ENCODE data around the gene IL21R. TPM values are rescaled to one million over a fixed set of nuclear protein-coding genes. Genes with fewer than 3 reads are reported as not detected.

Gene IL21R
- total RNA-seq, 4 donors from 2014 or later: 0.23 to 0.40 (median 0.25) TPM; not detected in 1

- H3K27ac ChIP-seq: no peak overlapping the region
- H3K36me3 ChIP-seq: peaks cover 0 to 93% of the 10 kb centered on the region in 2 donors
- ATAC-seq: no peak
Measured at GRCh38 chr16:27463741-27464591, 62.0 kb downstream of the IL21R start.

GRCh38 chr16:27464626-27465482 lies 62.9 kb downstream of the IL21R start:
- H3K27me3 ChIP-seq: no peaks in the 10 kb centered on the region
- H3K36me3 ChIP-seq: peaks cover 0 to 100% of the 10 kb centered on the region in 2 donors
- H3K4me3 ChIP-seq: no peak overlapping the region
- no peaks in the 10 kb centered on the region for H3K9me3 ChIP-seq
- H3K4me1 ChIP-seq: peaks cover 0 to 26% (median 10%) of the 10 kb centered on the region in 3 donors
- no peak overlapping the region for H3K27ac ChIP-seq
- 87 to 100% methylated on average over 5 of the region's 33 CpGs for WGBS, 2 donors (ENCODE audit: low coverage in 1 of 2)
- no peak for ATAC-seq
- no peak for TF ChIP-seq EP300 (IDR thresholded peaks at IDR 0.05)
- TF ChIP-seq POLR2A (IDR thresholded peaks at IDR 0.05): no peak
- TF ChIP-seq POLR2AphosphoS5 (IDR thresholded peaks at IDR 0.05): no peak
- no peak for TF ChIP-seq CTCF (IDR thresholded peaks at IDR 0.05)

More at GRCh38 chr16:27463741-27464591, 62.0 kb downstream of the IL21R start:
- no peaks in the 10 kb centered on the region for H3K9me3 ChIP-seq
- peaks cover 0 to 27% (median 10%) of the 10 kb centered on the region in 3 donors for H3K4me1 ChIP-seq
- no peak overlapping the region for H3K4me3 ChIP-seq
- WGBS, 2 donors (ENCODE audit: low coverage in 1 of 2): 87% methylated on average over 3 of the region's 32 CpGs; no CpG with 5 or more reads in 1 of the 2 donors
- TF ChIP-seq CTCF (IDR thresholded peaks at IDR 0.05): no peak
- TF ChIP-seq POLR2AphosphoS5 (IDR thresholded peaks at IDR 0.05): no peak
- no peak for TF ChIP-seq POLR2A (IDR thresholded peaks at IDR 0.05)
- no peak for TF ChIP-seq EP300 (IDR thresholded peaks at IDR 0.05)
- H3K27me3 ChIP-seq: no peaks in the 10 kb centered on the region

GRCh38 chr16:27465483-27465879 lies 63.5 kb downstream of the IL21R start:
- Histone ChIP-seq H3K27ac (no peak overlapping the region), H3K36me3 (peaks cover 0 to 100% of the 10 kb centered on the region in 2 donors), H3K27me3 (no peaks in the 10 kb centered on the region), H3K4me1 (peaks cover 0 to 21% (median 10%) of the 10 kb centered on the region in 3 donors), H3K9me3 (no peaks in the 10 kb centered on the region), H3K4me3 (no peak overlapping the region)
- no peak for ATAC-seq
- WGBS, 2 donors (ENCODE audit: low coverage in 1 of 2): no CpG with 5 or more reads among the region's 8 CpGs
- TF ChIP-seq CTCF (IDR thresholded peaks at IDR 0.05) (no peak), POLR2AphosphoS5 (IDR thresholded peaks at IDR 0.05) (no peak), EP300 (IDR thresholded peaks at IDR 0.05) (no peak), POLR2A (IDR thresholded peaks at IDR 0.05) (no peak)

- ATAC-seq: no peak
- TF ChIP-seq CTCF (IDR thresholded peaks at IDR 0.05): no peak
- TF ChIP-seq POLR2AphosphoS5 (IDR thresholded peaks at IDR 0.05): no peak
- TF ChIP-seq POLR2A (IDR thresholded peaks at IDR 0.05): no peak
- TF ChIP-seq EP300 (IDR thresholded peaks at IDR 0.05): no peak
- Histone ChIP-seq H3K4me1 (peaks cover 0 to 10% (median 0%) of the 10 kb centered on the region in 3 donors), H3K27ac (no peak overlapping the region), H3K27me3 (no peaks in the 10 kb centered on the region), H3K9me3 (no peaks in the 10 kb centered on the region), H3K36me3 (peaks cover 0 to 100% of the 10 kb centered on the region in 2 donors), H3K4me3 (no peak overlapping the region)
- WGBS, 2 donors (ENCODE audit: low coverage in 1 of 2): 85 to 94% methylated on average over 9 of the region's 22 CpGs
Measured at GRCh38 chr16:27468941-27469531, 67.1 kb downstream of the IL21R start.
